ENCODE measurements around the gene SLC16A1. TPM values are rescaled to one million over a fixed set of nuclear protein-coding genes. Genes with fewer than 3 reads are reported as not detected.

Gene SLC16A1
- total and polyA plus RNA-seq, 2 of the 8 experiments (the other 6 are each of a cell fraction or from before 2014, with no cell fraction given), result 435 to 545 TPM

GRCh38 chr1:112955773-112956543 is at the start of gene SLC16A1 (continued):
- TF ChIP-seq, protein P1, sequence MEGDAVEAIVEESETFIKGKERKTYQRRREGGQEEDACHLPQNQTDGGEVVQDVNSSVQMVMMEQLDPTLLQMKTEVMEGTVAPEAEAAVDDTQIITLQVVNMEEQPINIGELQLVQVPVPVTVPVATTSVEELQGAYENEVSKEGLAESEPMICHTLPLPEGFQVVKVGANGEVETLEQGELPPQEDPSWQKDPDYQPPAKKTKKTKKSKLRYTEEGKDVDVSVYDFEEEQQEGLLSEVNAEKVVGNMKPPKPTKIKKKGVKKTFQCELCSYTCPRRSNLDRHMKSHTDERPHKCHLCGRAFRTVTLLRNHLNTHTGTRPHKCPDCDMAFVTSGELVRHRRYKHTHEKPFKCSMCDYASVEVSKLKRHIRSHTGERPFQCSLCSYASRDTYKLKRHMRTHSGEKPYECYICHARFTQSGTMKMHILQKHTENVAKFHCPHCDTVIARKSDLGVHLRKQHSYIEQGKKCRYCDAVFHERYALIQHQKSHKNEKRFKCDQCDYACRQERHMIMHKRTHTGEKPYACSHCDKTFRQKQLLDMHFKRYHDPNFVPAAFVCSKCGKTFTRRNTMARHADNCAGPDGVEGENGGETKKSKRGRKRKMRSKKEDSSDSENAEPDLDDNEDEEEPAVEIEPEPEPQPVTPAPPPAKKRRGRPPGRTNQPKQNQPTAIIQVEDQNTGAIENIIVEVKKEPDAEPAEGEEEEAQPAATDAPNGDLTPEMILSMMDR (IDR thresholded peaks at IDR 0.05; ENCODE audit: control extremely low read depth in 1 of 3, insufficient read depth in 1 of 3, low read depth in 1 of 3, low read length in 3 of 3), result peak in 2 of 3 experiments; percentile 21 to 22; a peak in 2 of 4 replicates
- no peak for TF ChIP-seq CBX8 (IDR thresholded peaks at IDR 0.05; ENCODE audit: borderline replicate concordance, low read depth, low read length)
- TF ChIP-seq ATF2 (IDR thresholded peaks at IDR 0.05; ENCODE audit: low read length), result 0 out of 2 replicates have a peak, but pooled peaks have one; percentile 9
- TF ChIP-seq JUN (IDR thresholded peaks at IDR 0.05; ENCODE audit: low read depth, low read length), result no peak
- TF ChIP-seq NANOG (IDR thresholded peaks at IDR 0.05; ENCODE audit: insufficient read depth, low read depth, low read length, poor library complexity, severe bottlenecking), result no peak
- peak; percentile 53 for TF ChIP-seq E2F6 (IDR thresholded peaks at IDR 0.05)
- TF ChIP-seq HDAC2 (IDR thresholded peaks at IDR 0.05; ENCODE audit: borderline replicate concordance in 1 of 2, low read depth in 2 of 2, low read length in 2 of 2), result peak; percentile 19 to 40; a peak in 2 of 4 replicates
- TF ChIP-seq NRF1 (IDR thresholded peaks at IDR 0.05; ENCODE audit: low read depth, low read length), result peak; percentile 52
- TF ChIP-seq KDM5A (IDR thresholded peaks at IDR 0.05; ENCODE audit: low read length), result no peak
- peak; percentile 65 for TF ChIP-seq PHF8 (conservative IDR thresholded peaks at IDR 0.05; ENCODE audit: low read depth, low read length)
- TF ChIP-seq, protein P2, sequence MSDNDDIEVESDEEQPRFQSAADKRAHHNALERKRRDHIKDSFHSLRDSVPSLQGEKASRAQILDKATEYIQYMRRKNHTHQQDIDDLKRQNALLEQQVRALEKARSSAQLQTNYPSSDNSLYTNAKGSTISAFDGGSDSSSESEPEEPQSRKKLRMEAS (IDR thresholded peaks at IDR 0.05), result peak; percentile 69
- no peak for TF ChIP-seq MAFK (IDR thresholded peaks at IDR 0.05; ENCODE audit: low read depth, low read length)
- peak; percentile 47 to 67 for TF ChIP-seq POLR2A (IDR thresholded peaks at IDR 0.05; ENCODE audit: control extremely low read depth in 1 of 2, low read depth in 2 of 2, low read length in 2 of 2)
- peak; percentile 88; the same call in 1 of the 2 replicates for TF ChIP-seq TBP (IDR thresholded peaks at IDR 0.05; ENCODE audit: low read depth, low read length)
- TF ChIP-seq JUND (IDR thresholded peaks at IDR 0.05; ENCODE audit: low read length), result no peak
- TF ChIP-seq USF2 (IDR thresholded peaks at IDR 0.05; ENCODE audit: low read length), result peak; percentile 80
- TF ChIP-seq TCF12 (IDR thresholded peaks at IDR 0.05; ENCODE audit: low read depth, low read length), result no peak

All from H1 (cell line).